HepG2 (cell line): ENCODE results near the gene ANKRD53. TPM values are rescaled to one million over a fixed set of nuclear protein-coding genes. Genes with fewer than 3 reads are reported as not detected.
A peak's percentile ranks its signal among the peaks of the same experiment; 100 is the strongest.

ENCODE experiments used
- ARNT2 ChIP-seq: sonication (generic); formaldehyde crosslinking; IDR thresholded peaks from 2 replicates; pipeline ENCODE4 v1.8.0; 2022; ENCODE audit warnings: mild to moderate bottlenecking, low read depth, missing genetic modification reagents, moderate library complexity
- ATF4 ChIP-seq, 2 experiments: fragments of 450-650 bp in 1 of 2; sonication (generic) in 1 of 2; formaldehyde crosslinking; IDR thresholded peaks; 2 replicates each; pipeline versions ENCODE4 v1.5.0 to v1.8.0; 2020 to 2022; ENCODE audit warnings: mild to moderate bottlenecking in 1 of 2, missing genetic modification reagents in 1 of 2
- BCL3 ChIP-seq: sonication (generic); formaldehyde crosslinking; IDR thresholded peaks from 2 replicates; pipeline ENCODE4 v1.5.1; 2020; ENCODE audit warnings: mild to moderate bottlenecking, missing genetic modification reagents, moderate library complexity
- DZIP1 ChIP-seq: sonication (generic); formaldehyde crosslinking; IDR thresholded peaks from 2 replicates; pipeline ENCODE4 v1.5.0; 2020; ENCODE audit warnings: mild to moderate bottlenecking, missing genetic modification reagents
- JUNB ChIP-seq: sonication (generic); formaldehyde crosslinking; IDR thresholded peaks from 2 replicates; pipeline ENCODE4 v1.8.0; 2022; ENCODE audit warnings: missing genetic modification reagents, mild to moderate bottlenecking, borderline replicate concordance
- MAZ ChIP-seq, 2 experiments: sonication (generic) in 1 of 2; formaldehyde crosslinking in 1 of 2; IDR thresholded peaks; 2 replicates each; pipeline versions ENCODE4 v1.5.0 to v1.6.1; 2012 to 2020; ENCODE audit warnings: low read depth in 2 of 2, mild to moderate bottlenecking in 2 of 2, borderline replicate concordance in 1 of 2, improper control_type of control experiment in 1 of 2, low read length in 1 of 2, missing genetic modification reagents in 1 of 2, moderate library complexity in 1 of 2
- MLXIP ChIP-seq: sonication (generic); formaldehyde crosslinking; IDR thresholded peaks from 2 replicates; pipeline ENCODE4 v1.9.0; 2021; ENCODE audit warnings: missing genetic modification reagents, borderline replicate concordance
- PHF21A ChIP-seq: sonication (generic); formaldehyde crosslinking; IDR thresholded peaks from 2 replicates; pipeline ENCODE4 v1.5.0; 2020; ENCODE audit warnings: mild to moderate bottlenecking, missing genetic modification reagents
- SCMH1 ChIP-seq: sonication (generic); formaldehyde crosslinking; IDR thresholded peaks from 2 replicates; pipeline ENCODE4 v1.9.0; 2021; ENCODE audit warnings: missing genetic modification reagents, mild to moderate bottlenecking, borderline replicate concordance
- SOX13 ChIP-seq, 3 experiments: fragments of 450-650 bp in 1 of 3; sonication (generic) in 1 of 3; formaldehyde crosslinking in 1 of 3; IDR thresholded peaks in 2 of 3; conservative IDR thresholded peaks in 1 of 3; 2 replicates each; pipeline versions ENCODE4 v1.5.0 to v1.6.1; 2016 to 2020; ENCODE audit warnings: antibody characterized with exemption in 1 of 3, mild to moderate bottlenecking in 1 of 3, missing compliant biosample characterization in 1 of 3, missing genetic modification reagents in 1 of 3, moderate library complexity in 1 of 3
- THRA ChIP-seq: sonication (generic); formaldehyde crosslinking; IDR thresholded peaks from 2 replicates; pipeline ENCODE4 v1.4.0; 2020; ENCODE audit warnings: missing genetic modification reagents, borderline replicate concordance
- ZMYM3 ChIP-seq: sonication (generic); formaldehyde crosslinking; IDR thresholded peaks from 2 replicates; pipeline ENCODE4 v1.5.1; 2020; ENCODE audit warnings: mild to moderate bottlenecking, missing genetic modification reagents
- ZNF205 ChIP-seq: IDR thresholded peaks from 2 replicates; pipeline ENCODE4 v1.6.1; 2018; ENCODE audit warnings: missing biosample characterization, missing genetic modification reagents
- ZNF350 ChIP-seq: sonication (generic); formaldehyde crosslinking; IDR thresholded peaks from 2 replicates; pipeline ENCODE4 v1.4.0; 2020; ENCODE audit warnings: mild to moderate bottlenecking, low read depth, missing genetic modification reagents, borderline replicate concordance
- ZZZ3 ChIP-seq: sonication (generic); formaldehyde crosslinking; IDR thresholded peaks from 2 replicates; pipeline ENCODE4 v1.4.0; 2020; ENCODE audit warnings: missing genetic modification reagents, mild to moderate bottlenecking, borderline replicate concordance
- polyA plus RNA-seq, 8 experiments: library from polyadenylated mRNA; depleted of rRNA in 3 of 8; stranded (reverse) in 7 of 8; unstranded in 1 of 8; fragments of >200 nt; fragmentation: Illumina TruSeq in 4 of 8; extraction: Trizol in 4 of 8; gene quantifications; 2 replicates each; pipeline versions ENCODE4 v1.2.1 to v1.2.3, GENCODE V29; 2011 to 2016; ENCODE audit warnings: low read depth in 4 of 8, missing spikeins in 1 of 8, mixed read lengths in 1 of 8; ENCODE audit not compliant: insufficient read depth in 1 of 8
- total RNA-seq, 5 experiments: library from RNA; depleted of rRNA; stranded (reverse); fragments of >200 nt; fragmentation: Illumina TruSeq; extraction: Trizol; gene quantifications; 2 replicates each; pipeline ENCODE4 v1.2.3, GENCODE V29; 2016; ENCODE audit warnings: low read depth in 1 of 5

ANKRD53 gene
- total and polyA plus RNA-seq, 2 of the 13 experiments (the other 11 are each of a cell fraction or from before 2014, with no cell fraction given): 0.15 TPM; not detected in 1

GRCh38 chr2:70937866-70938585 is 40.4 kb upstream of the ANKRD53 start (continued):
- TF ChIP-seq SCMH1: no peak
- 0 out of 2 replicates have a peak, but pooled peaks have one; percentile 35 for TF ChIP-seq ZNF205 (CRISPR knock-in tag)
- no peak for TF ChIP-seq MLXIP (CRISPR knock-in tag)
- peak; percentile 26; the same call in 1 of the 2 replicates for TF ChIP-seq PHF21A (CRISPR knock-in tag)
- no peak for TF ChIP-seq ATF4 (CRISPR knock-in tag; IDR thresholded peaks at IDR 0.05)
- no peak for TF ChIP-seq JUNB
- TF ChIP-seq THRA: no peak
- TF ChIP-seq MAZ (IDR thresholded peaks at IDR 0.05; ENCODE audit: borderline replicate concordance, low read depth, low read length): no peak
- no peak for TF ChIP-seq MAZ (CRISPR knock-in tag; IDR thresholded peaks at IDR 0.05; ENCODE audit: low read depth)
- TF ChIP-seq SOX13 (IDR thresholded peaks at IDR 0.05): no peak
- TF ChIP-seq SOX13 (CRISPR knock-in tag; conservative IDR thresholded peaks at IDR 0.05 in 1 of 2, IDR thresholded peaks at IDR 0.05 in 1 of 2): no peak
- no peak for TF ChIP-seq ZNF350 (CRISPR knock-in tag)
- no peak for TF ChIP-seq ARNT2
- no peak for TF ChIP-seq ZZZ3 (CRISPR knock-in tag)
- TF ChIP-seq ZMYM3: no peak
- TF ChIP-seq DZIP1: no peak
- 0 out of 2 replicates have a peak, but pooled peaks have one; percentile 43 for TF ChIP-seq BCL3
